HG02623 (cell line): ENCODE measurements around the gene MEAF6.

Source experiments
- ATAC-seq: cut with Tn5 transposase; IDR thresholded peaks from one replicate; pipeline ENCODE4 v1.9.1; 2021; ENCODE audit warnings: moderate library complexity; ENCODE audit not compliant: unreplicated experiment

The MEAF6 gene

DNA sequence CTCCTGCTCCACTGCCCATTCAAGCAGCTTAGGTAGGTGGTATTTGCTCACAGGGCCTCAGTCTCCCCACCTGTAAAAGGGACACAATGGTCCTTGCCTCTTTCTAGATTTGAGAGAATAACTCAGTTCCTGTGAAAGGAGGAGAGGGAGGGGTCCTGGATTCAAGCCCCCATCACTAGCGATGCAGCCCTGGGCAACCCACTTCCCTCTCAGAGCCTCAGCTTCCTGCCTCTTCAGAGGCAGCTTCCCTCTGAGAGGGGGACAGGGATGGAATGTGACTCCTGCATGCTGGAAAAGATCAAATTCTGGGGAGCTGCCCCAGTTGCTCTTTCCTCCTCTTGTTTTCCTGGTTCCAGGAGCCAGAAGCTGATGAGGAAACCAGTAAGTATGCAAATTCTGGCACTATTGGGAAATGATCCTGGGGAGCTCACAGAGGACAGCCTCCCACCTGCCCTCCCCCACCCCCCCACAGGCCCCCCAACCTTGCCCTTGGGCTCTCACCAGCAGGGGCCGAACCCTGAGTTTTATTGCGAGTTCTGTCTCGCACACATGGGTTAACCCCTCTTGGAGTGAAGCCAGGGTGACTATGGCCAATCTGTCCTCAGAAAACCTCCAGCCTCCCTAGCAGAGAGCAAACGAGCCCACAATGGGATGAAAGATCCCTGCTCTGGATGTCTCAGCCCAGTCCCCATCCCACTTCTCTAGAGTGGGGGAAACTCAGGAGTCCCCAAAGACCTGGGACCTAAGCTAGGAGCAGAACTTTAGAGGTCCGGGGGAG lies 28.5 kb downstream of the MEAF6 start:
- no peak for ATAC-seq

DNA sequence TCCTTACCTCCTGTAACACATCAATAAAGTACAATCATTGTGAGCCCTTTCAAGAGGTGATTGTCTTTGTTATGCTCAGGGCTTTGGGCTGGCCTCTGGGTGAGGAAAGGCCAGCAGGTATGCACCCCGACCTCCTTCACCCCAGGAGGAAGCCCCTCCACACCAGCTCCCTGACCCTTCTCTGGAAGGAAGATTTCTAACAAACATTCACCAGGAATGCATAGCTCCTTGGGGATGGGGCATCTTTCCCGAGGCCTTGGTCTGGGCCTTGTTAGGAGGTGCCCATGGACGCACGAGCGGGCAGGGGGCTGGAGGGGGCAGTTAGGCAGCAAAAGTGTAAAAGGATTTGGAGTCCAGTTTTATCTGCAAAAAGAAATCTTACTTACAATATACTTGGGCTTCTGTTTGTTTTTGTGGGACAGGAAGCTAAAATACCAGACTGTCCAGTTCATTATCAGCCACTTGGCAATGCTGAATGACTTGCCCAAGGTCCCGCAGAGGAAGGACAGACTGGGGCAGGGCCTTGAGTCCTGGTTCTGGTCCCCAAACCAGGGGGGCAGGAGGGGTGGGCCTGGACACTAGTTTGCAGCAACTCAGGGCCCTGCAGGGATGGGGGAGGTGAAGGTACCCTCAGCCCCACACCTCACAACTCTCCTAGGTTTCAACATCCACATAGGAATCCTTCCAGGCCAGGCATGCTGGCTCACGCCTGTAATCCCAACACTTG lies 30.1 kb downstream of the MEAF6 start:
- ATAC-seq: no peak

DNA sequence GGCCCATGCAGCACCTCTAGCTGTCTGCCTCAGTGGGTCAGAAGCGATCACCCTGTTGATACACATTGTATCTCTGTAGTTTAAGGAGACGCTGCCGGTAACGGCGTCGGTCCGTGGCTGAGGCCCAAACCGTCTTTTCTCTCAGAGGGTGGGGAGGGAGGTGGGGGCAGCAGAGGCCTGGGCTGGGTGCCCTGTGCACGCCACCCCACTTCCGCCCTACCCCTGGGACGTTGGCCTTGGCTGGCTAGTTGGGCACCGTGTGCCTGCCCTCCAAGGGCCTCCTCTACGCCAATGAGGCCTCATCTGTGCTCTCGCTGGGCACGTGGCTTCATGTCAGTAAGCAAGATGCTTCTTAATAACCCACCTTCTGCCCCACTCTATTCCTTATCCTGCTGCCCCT lies 30.8 kb downstream of the MEAF6 start:
- ATAC-seq: no peak

DNA sequence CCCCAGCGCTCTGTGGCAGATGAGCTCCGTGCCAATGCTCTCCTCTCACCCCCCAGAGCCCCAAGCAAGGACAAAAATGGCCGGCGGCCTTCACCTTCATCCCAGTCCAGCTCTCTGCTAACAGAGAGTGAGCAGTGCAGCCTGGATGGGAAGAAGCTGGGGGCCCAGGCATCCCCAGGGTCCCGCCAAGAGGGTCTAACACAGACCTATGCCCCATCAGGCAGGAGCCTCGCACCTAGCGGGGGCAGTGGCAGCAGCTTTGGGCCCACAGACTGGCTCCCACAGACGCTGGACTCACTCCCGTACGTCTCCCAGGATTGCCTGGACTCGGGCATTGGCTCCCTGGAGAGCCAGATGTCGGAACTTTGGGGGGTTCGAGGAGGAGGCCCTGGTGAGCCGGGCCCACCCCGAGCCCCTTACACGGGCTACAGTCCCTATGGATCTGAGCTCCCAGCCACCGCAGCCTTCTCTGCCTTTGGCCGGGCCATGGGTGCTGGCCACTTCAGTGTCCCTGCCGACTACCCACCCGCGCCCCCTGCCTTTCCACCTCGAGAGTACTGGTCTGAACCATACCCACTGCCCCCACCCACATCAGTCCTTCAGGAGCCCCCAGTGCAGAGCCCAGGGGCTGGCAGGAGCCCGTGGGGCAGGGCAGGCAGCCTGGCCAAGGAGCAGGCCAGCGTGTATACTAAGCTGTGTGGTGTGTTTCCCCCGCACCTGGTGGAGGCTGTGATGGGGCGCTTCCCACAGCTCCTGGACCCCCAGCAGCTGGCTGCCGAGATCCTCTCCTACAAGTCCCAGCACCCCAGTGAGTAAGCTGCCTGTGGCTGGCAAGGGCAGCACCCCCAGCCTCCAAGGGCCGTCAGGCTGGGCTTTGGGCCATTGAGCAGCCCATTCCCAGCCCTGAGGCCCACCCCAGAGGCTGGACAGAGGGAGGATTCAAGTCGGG lies 31.5 kb downstream of the MEAF6 start:
- ATAC-seq: no peak

DNA sequence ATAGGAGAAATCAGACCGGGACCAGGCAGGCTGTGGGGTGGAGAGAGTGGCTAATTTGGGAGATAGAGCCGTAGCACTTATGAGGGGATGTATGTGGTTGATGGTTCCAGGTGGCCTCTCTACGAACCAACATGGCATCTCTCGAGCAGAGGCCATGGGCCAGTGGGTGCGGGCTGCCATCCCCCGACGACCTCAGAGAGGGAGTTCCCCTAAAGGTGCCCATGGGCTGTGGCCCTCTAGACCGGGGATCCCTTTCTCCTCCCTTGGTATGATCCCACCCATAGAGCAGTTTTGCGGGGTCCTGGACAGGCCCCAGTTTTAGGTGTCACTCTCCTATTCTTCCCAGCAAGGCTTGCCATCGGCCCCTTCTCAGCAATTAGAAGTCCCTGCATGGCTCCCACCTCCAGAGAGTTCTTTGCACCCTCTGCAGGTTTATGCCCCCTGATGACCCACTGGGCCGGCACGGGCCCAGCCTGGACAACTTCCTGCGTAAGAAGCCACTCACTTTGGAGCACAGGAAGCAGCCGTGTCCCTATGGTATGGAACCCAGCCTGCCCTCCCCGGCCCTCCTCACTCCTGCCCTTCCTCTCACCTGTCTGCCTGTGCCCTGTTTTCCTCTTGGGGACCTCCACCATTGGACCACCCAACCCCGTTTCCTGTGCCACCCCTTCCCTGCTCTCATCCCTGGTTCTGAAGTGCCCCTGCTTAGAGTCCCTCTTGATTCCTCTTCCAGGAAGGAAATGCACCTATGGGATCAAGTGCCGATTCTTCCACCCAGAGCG lies 32.4 kb downstream of the MEAF6 start:
- no peak for ATAC-seq

DNA sequence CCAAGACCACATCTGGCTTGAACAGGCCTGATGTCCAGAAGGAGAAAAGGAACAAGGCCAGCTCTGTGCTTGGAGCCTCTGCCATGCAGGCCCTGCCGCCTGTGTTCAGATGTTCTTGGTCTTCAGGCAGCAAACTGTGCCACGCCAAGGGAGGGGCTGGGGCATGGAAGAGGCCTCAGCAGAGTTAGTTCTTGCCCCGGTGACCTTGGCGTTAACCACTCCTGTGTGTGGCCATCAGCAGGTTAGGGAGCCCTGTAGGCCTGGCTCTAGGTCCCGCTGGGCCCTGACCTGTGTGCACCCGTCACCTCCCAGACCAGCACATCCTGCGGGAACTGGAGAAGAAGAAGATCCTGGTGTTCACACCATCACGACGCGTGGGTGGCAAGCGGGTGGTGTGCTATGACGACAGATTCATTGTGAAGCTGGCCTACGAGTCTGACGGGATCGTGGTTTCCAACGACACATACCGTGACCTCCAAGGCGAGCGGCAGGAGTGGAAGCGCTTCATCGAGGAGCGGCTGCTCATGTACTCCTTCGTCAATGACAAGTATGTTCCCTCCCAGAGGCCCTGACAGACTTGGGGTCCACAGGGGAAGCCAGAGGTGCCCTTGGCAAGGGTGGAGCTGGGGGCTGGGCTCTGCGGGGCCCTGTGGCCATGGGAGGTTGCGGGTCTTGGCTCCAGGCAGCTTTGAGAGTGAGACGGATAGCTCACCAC lies 33.1 kb downstream of the MEAF6 start:
- no peak for ATAC-seq

DNA sequence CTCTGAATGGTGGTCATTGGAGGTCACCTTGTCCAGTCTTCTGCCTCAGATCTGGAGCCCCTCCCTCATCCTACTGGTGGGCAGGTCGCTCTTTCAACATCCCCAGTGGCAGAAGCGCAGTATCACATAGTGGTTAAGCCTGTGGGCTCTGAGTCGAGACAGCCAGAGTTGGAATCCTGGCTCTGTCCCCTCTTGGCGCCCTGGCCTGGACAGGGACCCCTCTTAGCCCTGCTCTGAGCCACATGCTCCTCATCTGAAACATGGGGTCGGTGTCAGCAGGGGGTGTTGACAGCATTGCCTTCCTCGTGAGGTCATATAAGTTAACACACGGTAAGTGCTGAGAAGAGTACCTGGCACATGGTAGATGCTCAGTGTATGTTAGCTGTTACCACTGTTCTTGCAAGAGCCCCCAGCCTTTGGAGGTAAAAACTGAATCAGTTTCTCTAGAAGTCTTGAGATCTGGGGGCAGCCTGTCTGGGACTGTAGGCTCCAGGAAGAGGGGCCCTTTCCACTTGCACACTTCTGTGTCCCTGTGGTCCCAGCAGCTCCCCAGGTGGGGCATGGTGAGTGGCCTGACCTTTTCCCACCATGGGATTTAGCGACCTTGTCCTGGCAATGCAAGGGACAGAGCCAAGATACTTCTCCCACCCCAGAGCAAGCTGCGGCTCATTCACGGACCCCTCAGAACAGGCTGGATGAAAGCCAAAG lies 33.8 kb downstream of the MEAF6 start:
- no peak for ATAC-seq

DNA sequence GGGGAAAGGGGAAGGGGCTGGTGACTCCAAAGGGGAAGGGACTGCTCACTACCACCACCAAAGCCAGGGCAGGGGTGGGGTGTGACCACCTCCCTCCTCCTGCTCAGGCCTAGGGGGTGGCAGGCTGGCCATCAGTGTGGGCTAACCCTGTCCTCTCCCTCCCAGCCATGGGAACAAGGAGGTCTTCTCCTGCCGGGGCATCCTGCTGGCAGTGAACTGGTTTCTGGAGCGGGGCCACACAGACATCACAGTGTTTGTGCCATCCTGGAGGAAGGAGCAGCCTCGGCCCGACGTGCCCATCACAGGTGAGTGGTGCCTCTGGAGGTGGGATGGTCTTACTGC lies 34.5 kb downstream of the MEAF6 start:
- ATAC-seq: no peak

DNA sequence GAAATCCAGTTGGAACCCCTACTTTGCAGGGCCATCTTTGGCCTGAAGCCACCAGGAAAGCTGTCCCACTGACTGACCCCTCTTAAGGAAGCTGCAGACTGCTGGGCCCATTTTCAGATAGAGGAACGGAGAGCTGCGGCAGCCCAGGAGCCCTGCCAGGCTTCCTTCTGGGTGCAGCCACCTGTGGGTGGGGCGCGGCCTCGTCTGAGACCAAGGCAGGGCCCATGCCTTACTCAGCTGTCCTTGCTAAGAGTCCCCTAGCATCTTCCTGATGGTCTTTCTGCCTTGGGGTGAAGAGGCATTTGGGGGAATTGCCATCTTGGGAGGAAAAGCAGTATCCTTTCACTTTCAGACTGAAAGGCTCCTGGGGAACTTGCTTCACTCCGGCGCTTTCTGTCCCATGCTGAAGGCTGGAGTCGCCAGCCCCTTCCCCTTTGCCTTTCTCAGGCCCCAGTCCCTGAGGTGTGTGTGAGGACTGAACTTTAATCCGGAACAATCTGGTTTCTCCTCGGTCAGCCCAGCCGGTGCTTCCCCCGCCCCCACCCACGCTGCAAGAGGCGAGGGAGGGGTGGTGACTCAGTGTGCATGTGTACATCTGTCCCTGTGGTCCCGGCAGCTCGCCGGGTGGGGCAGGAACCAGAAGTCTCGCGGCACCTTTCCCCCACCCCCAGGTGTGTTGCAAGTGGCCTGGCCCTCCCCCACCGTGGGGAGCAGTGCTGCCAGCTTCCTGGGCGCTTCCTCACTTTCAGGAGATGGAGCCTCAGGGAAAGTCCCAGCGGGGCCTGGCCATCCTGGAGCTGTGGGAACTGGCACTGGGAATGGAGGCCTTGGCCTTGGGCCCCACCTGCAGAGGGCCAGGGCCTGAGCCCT lies 35.1 kb downstream of the MEAF6 start:
- peak; percentile 31 for ATAC-seq

DNA sequence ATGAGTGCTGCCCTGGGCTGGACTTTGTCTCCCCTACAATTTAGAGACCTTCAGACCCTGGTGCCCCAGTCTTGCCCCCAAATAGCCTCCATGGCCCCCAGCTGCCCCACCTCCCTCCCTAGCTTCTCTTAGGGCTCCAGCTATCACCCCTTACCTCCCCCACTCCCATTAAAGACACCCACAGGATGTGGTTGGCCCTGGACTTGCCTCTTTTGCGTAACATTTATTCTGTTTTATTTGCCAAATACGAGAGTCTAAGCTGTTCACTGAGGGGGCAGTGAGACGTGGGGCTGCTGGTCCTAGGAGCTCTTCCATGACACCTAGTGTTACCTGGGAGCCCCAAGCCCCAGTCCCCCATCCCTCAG lies 35.7 kb downstream of the MEAF6 start:
- ATAC-seq: no peak

DNA sequence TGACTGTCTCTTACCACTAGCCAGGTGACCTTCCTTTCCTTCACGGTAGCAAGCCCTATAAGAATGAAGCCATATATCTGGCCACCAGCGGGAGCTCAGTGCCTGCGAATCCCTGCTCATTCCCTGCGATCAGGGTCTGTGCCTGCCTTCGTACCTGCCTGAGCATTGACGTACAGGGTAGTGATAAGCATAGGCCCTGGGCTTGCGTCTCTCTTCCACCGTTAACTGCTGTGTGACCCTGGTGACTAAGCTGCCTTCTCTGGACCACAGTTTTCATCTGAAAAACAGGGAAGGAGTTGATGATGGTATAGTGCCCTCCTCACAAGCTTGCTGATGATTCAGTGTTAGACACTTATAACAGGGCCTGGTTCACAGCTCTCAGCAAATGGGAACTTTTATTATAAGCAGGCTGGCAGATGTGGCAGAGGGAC lies 36.1 kb downstream of the MEAF6 start:
- no peak for ATAC-seq

DNA sequence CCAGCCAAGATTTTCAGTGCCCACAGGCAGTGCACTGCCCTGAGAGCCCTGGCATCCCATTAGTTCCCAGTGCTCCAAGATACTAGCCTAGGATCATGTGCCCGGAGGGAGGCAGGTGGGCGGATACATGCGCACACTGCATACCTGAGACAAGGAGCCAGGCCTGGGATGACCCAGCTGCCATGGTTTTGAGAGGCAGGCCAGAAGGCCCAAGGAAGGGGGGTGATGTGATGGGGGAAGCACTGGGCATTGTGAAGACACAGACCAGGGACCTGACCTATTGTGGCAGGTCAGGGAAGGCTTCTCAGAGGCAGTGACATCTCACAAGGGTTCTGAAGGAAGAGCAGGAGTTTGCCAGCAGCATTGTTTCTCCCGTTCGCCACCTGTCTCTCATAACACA lies 36.6 kb downstream of the MEAF6 start:
- no peak for ATAC-seq

DNA sequence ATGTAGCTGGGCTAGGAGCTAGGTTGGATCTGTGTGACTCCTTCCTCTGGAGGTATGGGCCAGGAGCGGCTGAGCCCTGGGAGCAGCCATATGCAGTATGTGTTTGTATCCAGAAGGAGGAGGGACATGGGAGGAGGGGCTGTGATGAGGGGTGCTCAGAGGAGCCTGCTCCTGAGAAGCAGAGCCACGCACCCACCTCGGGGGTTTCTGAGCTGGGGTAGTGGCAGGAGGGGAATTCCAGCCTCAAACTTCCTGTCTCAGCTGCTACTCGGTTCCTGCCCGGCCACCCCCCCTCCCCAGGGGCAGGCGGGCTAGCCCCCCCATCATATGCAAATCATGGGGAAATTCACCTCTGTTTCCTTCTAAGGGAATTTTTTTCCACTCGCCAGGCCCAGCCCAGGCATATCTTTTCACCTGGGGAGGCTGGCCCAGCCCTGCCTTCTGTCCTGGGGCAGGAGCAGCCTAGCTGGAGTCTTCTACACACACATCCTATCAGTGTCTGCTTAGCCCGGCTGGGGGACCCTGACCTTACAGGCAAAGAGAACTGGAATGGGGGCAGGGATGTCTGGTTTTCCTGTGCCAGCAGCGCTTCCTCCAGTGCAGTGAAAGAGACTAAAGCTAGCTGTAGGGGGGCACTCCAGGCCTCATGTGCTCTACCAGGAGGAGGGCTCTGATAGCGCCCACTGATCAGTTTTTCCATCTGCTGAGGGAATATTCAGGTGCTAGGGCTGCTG lies 37.2 kb downstream of the MEAF6 start:
- peak; percentile 30 for ATAC-seq

DNA sequence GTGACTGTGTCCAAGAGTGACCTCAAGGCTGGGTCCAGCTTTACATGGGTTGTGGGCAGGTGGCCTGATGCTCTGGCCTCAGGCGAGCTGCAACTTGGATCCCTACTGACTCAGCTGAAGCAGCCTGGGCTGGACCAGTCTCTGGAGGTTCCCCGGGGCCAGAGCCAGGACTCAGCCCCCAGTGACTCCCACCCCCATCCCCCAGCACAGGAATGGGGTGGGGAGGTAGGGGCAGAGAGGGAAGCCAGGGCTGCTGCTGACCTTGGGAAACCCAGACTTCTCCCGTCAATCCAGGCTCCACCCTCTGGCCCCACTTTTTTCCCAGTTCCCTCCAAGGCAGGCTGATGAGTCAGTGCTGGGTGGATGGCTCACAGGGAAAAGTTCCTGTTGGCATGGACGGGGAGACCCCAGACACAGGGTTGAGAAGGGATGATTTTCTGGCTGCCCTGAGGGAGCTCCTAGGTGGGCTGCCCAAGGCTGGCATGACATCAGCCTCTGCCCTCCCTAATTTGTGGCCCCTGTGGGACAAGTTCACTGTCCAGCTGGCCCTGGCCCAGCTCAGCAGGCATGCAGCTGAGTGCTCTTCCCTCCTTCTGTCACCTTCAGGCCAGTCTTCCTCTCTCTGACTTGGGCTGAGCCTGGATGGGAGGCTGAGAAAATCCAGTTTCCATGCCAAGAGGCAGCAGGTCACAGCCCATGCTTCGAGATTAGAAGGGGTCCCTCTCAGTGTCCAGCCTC lies 37.9 kb downstream of the MEAF6 start:
- ATAC-seq: no peak

DNA sequence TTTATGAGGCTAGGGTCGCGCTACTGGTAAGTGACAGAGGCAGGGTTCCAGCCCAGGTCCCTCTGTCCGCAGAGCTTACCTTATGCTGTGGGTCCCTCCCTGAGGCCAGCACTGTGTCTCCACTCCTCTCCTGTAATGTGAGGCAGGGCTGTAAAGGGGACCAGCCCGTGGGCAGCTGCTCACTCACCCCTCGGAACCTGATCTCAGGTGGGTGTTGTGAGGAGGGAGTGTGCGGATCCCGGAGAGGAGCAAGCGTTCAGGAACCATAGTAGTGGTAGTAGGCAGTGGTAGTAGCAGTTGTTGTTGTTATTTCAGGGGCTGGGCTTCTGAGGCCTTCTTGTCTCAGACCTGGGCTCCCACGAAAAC lies 38.5 kb downstream of the MEAF6 start:
- no peak for ATAC-seq

DNA sequence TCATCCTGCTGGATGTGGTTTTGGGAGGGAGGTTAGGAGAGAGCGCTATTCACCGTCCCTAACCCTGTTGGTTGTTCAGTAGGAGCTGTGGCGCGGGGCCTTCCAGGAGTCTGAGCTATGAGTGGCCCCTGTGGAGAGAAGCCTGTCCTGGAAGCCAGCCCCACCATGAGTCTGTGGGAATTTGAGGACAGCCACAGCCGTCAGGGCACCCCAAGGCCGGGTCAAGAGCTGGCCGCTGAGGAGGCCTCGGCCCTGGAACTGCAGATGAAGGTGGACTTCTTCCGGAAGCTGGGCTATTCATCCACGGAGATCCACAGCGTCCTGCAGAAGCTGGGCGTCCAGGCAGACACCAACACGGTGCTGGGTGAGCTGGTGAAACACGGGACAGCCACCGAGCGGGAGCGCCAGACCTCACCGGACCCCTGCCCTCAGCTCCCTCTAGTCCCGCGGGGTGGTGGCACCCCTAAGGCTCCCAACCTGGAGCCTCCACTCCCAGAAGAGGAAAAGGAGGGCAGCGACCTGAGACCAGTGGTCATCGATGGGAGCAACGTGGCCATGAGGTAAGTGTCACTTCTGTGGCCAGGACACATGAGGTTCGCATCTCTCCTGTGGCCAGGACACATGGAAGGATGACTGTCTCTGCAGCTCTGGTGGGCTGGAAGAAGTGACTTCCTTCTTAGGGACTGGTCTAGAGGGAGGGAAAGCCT lies 39.0 kb downstream of the MEAF6 start:
- ATAC-seq: no peak
